GM18498 (cell line): ENCODE data around the gene LCN10.
"Not testable (repeated sequence)": the region's sequence is repeated elsewhere in the genome, so short reads cannot be mapped to it uniquely, and the experiment has no call there.

Experiments
- ATAC-seq: cut with Tn5 transposase; IDR thresholded peaks from one replicate; pipeline ENCODE4 v1.9.1; 2021; ENCODE audit warnings: mild to moderate bottlenecking, moderate library complexity; ENCODE audit not compliant: unreplicated experiment

The LCN10 gene

DNA sequence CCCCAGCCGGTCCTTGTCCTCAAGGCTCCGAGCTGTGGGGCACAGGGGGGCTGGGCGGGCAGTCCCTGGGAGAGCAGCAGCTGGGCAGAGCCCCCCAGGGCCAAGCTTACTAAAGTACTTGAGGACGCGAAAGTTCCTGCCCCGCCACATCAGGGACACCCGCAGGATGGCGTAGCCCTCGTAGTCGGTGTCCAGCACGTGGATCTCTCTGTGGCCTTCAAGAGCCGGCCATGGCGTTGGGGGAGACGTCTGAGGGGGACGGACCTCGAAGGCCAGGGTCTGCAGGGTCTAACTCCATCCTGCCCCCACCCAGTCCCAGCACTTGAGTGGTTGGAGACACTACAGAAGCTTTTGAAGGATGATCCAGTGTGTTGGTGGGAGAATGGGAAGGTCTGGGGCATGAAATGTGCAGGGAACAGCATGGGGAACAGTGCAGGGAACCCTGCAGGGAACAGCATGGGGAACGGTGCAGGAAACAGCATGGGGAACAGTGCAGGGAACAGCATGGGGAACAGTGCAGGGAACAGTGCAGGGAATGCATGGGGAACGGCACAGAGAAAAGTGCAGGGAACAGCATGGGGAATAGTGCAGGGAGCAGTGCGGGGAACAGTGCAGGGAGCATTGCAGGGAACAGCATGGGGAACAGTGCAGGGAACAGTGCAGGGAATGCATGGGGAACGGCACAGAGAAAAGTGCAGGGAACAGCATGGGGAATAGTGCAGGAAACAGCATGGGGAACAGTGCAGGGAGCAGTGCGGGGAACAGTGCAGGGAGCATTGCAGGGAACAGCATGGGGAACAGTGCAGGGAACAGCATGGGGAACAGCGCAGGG, 12.8 kb upstream of the LCN10 start:
- not testable (repeated sequence) for ATAC-seq

DNA sequence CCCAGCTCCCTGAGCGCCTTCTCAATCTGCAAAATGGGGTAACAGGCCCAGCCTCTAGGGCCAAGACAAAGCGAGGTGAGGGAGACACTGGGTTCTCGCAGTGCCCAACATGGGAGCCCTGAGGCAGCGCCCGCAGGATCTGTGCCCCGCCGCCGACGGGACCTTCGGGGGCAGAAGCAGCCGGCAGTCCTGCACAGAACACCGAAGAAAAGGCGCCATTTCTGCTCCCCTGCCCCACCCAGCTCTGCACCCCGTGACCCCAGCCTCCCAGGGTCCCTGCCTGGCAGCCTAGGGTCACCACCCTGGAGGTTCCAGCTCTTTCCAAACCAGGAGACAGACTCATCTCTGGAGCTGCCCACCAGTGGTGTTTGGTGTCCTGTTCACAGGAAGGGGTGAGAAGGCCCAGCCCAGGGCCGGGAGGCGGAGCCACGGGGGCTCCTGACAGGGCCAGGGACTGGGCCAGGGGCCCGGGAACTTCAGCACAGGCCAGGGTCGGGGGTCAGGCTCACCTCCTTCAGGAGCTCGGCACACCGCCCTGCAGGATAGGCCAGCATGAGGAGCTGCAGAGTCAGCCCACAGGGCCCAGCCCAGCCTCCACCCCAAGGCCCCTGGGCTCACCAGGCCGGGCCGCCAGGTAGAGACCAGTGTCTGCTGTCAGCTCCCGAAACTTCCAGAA, 12.0 kb upstream of the LCN10 start:
- ATAC-seq: no peak

DNA sequence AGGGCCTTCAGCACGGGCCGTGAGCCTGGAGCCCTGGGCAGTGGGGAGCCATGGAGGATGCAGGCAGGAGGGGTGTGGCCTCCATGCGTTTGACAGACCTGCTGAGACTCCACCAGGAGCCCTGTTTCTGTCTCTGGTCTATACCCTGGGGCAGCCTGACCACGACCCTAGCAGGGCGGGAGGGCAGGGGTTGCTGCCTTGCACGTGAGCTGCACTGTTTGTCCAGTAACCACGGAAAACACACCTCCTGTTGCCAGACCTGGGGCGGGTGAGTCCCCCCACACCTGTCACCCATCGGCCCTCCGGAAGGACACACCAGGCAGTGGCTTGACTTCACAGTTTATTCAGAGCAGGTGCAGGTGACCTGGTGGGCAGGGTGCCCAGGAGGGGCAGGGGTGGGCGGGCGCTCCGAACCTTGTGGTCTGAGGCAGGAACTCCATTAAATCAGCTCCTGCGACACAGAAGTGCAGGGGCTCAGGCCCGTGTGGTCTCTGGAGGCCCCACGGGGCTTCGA, 11.4 kb upstream of the LCN10 start:
- ATAC-seq: no peak

DNA sequence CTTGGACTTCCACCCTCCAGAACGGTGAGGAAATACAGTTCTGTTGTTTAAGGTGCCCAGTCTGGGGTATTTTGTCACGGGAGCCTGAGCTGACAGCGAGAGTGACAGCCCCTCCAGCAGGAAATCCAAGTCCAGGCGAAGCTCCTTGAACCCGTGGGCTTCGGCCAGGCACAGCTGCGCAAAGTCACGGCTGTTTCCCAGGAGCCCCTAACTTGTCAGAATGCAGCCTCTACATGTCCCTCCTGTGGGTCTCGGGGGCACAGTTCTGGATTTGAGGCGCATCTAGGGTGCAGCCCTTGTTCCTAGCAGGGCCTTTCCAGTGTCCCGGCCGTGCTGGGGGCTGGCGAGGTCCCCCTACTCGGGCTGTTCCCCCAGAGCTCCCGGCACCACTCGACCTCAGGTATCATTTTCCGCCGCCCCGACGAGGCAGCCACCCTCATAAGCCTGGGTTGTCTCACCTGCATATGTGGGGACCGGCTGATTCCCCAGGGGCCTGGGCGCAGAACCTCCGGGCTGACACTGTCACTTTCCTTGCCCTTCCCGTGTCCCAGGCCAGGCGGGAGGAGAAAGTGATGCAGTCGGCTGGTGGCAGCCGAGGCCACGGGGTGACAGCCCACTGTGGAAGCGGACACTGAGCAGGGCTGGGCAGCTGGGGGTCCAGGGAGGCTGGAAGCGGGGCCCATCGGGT, 10.8 kb upstream of the LCN10 start:
- ATAC-seq: no peak

DNA sequence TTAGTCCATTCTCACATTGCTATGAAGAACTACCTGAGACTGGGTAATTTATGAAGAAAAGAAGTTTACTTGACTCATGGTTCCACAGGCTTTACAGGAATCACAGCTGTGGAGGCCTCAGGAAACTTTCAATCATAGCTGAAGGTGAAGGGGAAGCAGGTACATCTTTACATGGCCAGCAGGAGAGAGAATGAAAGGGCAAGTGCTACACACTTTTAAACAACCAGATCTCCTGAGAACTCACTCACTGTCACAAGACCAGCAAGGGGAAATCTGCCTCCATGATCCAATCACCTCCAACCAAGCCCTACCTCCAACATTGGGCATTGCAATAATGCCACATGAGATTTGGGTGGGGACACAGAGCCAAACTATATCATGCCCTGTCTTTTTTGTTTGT, 9.1 kb upstream of the LCN10 start:
- no peak for ATAC-seq

DNA sequence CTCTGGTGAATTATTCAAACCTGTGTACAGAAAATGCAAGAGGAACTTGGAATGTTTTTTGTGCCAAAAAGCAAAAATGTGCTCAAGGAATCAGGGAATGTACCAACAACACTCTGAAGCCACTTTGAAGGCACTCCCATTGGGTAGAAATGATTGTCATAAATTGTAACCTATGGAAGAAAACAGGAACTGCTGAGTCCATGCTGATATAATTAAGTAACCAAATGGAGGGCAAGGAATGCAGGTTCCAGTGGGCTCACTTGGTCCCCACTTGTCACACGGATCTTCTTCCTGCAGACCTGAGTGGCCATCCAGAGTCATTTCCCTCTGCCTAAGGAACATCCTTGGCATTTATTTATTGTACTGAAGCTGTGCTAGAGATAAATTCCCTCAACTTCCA, 8.5 kb upstream of the LCN10 start:
- ATAC-seq: no peak

DNA sequence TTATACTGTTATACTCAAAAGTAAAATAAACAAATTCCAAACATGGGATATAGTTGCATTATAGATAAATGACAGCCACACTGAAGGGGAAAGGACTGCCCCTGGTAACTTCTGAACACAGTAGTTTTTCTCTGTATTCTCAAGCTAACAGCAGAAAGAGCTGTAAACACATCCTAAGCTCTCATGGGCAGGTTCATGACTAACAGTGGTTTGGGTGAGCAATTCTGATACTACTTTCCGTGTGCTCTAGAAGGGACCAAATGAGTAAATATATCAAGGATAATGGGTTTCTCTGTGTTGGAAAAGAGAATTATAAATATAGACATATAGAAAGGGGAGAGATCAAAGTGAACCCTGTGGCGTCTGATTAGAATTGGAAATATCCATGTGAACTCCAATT, 7.8 kb upstream of the LCN10 start:
- no peak for ATAC-seq

DNA sequence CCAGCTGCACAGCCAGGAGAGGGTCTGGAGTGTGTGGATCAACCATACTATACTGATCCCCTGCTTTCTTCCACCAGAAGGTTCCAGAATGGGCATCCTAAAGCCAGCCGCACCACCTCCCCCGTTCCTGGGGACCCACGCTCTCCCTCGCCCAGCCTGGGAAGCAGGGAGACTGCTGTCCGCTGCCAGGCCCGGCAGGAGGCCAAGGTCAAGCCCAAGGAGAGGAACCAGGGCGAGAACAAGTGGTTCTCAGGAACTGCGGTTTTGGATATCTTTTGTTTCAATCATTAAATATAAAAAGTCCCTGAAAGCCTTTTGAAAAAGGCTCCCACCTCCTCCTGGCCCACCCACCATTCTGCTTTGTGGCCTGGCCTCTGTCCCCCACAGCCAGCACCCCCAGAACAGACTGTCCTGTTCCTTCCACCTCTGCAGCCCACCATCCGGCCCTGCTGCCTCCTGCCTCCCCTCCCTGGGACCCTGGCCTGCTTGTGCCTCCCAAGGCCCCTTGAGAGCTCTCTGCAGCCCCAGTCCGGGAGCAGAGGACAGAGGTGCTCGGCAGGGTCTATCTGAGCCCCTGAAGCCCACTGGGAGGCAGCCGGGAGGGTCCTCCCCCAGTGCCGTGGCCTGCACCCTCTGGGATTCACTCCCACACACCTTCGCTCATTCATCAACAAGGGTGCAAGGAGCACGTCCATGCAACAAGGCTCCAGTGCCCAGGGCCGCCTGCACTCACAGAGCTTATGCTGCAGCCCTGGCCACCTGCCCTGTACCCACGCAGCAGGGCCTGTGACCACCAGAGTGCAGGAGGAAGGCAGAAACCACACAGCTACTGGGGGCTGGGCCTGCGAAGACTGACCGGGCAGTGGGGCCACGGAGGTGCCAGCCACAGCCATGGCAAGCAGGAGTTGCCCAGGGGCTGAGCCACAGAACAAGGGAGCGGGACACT, 6.2 kb upstream of the LCN10 start:
- no peak for ATAC-seq

DNA sequence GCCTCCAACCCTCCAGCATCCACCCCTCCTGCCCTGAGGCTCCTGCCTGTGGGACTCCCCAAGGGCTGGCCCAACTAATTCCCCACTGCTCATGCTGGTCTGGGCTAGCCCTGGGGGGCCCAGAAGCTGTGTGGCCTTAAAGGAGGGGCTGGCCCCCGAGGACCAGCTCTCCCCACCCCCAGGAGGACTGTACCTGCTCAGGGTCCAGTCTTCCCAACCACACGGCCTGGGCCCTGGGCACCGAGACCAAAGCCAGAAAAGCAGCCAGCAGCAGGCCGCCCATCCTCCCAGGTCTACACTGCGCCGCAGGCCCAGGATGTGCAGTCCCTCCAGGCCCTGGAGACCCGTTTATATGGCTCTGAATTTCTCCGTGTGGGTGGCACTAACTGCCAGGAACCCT, 5.5 kb upstream of the LCN10 start, which contains the start of gene LCN6:
TSS of gene LCN6 (minus strand) at position 325 of the 400 bp plus-strand sequence. CDS start at position 283, 42 bp downstream.
- no peak for ATAC-seq

DNA sequence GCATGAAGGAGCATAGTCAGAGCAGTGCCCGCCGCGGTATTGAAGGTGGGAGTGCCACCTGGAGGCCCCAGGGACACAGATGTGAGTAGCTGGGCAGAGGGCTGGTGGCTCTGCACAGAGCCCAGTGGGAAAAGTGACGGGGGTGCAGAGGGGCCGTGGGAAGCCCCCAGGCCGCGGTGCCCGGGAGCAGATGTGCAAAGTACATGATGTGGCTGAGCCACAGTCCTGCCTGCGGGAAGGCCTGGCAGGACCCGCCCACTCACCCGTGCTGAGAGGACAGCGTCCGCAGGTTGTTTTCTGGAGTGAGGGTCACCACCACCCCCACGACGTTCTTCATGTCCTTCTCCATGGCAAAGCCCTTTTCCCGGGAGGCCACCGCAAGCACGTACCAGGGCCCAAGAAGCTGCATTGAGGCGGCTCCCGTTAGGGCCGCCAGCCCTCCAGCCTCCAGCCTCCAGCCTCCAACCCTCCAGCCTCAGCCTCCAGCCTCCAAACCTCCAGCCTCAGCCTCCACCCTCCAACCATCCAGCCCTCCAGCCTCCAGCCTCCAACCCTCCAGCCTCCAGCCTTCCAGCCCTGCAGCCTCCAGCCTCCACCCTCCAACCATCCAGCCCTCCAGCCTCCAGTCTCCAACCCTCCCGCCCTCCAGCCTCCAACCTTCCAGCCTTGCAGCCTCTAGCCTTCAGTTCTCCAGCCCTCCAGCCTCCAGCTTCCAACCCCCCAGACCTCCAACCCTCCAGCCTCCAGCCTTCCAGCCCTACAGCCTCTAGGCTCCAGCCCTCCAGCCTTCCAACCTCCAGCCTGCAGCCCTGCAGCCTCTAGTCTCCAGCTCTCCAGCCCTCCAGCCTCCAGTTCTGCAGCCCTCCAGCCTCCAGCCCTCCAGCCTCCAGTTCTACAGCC, 4.7 kb upstream of the LCN10 start:
- no peak for ATAC-seq

DNA sequence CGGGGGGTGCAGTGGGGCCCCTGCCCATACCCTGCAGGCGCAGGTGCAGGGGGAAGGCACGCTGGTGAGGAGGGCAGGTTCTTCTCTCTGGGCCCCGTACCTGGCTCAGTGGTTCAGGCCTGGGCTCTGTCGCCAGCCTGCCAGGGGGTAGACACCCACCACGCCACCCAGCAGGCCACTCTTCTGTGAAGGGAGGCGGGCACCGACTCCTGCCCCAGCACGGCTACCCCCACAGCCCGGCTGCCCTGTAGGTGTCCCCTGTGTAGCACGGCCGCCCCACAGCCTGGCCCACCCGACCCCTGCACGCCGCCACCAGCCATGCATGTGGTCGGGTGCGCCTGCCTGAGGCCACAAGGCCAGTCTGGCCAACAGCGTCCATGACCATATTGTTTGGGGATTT, 3.9 kb upstream of the LCN10 start:
- ATAC-seq: no peak

DNA sequence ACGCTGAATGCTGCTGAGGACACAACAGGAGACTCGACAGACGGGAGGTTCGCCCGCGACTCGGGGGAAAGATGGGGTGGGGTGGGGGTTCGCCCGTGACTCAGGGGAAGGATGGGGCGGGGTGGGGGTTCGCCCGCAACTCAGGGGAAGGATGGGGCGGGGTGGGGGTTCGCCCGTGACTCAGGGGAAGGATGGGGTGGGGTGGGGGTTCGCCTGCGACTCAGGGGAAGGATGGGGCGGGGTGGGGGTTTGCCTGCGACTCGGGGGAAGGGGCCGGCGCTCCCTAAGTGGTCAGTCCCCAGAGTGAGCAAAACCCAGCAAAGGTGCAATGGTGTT, 3.4 kb upstream of the LCN10 start:
- no peak for ATAC-seq

DNA sequence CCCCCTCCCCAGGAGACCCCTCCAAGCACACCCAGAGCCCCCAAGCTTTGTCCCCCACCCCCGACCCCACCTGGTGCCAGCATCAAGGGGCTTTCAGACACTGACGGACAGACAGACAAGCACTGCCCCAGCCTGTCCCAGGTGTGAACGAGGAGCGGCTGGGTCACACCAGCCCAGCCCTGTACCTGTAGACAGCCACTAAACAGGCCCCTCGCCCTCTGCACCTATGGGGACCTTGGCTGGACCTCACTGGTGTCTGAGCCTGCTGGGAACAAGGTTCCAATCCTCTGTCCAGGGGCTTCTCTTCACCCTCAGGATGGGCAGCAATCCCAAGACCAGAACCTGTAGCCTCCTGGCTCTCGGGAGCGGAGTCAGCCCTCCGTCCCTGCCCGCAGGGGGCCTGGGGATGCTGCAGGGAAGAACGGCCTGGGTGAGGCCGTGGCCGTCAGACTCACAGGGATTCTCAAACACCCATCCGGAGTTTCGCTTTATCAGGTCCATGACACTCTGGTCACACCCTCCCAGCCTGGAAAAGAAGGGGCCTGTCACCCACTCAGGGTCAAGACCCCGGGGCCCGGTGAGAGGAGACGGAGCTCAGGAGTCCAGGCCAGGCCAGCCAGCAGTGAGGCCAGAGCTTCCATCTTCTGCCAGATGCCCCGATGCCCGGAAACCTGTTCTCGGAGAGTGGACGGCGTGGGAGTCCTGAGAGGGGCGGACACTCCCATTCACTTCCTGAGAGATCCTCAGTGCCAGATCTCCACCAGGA, 2.8 kb upstream of the LCN10 start:
- no peak for ATAC-seq

DNA sequence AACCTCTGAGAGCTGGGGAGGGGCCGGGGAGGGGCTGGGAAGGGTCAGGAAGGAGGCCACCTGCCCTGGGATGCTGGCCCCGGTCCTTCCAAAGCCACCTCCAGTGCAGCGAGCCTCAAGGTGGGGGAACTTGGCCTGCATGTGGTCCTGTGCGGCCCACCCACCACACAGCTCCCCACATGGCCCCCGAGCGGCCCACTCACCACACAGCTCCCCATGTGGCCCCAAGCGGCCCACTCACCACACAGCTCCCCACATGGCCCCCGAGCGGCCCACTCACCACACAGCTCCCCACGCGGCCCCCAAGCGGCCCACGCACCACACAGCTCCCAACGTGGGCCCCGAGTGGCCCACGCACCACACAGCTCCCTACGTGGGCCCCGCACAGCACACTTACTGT, 2.0 kb upstream of the LCN10 start:
- no peak for ATAC-seq

DNA sequence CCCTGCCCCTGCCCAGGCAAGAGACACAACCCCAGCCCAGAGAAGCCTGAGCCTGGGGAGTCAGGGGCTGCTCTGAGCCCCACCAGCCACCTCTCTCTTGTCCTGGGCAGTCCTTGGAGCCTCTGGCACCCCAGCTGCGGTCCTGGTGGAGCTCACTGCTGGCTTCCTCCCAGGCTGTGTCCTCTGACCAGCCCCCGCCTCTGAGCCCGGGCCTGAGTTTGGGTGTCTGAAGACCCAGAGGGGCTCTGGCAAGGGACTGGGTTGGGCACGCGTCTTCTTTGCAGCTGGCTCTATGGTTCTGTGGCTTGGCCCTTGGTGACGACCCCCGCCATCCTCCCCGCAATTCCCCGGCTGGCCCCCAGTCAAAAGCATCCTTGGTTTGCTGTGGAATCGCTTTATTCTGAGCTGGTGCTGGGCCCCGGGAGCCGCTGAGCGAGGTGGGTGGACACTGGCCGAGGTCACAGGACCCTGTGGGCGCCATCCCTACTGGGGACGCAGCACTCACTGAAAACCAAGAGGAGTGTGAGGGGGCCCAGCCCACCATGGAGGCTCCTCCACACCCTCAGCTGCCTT, 985 bp upstream of the LCN10 start:
- ATAC-seq: no peak

DNA sequence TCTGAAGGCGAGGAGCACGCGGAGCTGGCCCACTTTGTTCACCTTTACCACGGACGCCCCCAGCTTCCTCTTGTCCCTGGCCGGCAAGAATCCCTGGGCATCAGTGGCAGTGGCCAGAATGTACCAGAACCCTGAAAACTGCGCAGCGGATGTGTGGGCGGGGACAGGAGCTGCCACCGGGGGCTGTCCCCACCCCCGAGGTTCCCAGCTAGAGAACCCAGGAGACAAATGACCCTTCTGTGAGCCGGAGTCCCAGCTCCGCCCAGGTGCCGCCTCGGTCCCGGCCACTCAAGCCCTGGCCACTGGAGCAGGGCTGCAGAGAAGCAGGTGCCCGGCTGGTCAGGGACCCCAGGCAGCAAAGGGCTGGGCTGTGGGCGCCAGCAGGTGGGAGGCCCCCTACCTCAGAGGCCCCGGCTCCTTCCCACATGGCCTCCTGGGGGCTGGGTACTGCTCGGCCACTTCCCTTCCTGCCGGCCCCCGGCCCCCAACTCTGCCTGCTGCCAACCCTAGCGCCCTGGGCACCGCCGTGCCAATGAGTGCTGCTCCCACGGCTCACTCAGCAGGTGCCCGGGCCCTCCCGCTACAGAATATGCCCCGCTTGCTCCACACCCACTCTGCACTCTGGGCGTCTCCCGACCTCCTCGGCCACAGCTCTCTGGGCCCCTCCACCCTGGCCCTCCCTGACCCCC, 713 bp downstream of the LCN10 start:
- no peak for ATAC-seq

DNA sequence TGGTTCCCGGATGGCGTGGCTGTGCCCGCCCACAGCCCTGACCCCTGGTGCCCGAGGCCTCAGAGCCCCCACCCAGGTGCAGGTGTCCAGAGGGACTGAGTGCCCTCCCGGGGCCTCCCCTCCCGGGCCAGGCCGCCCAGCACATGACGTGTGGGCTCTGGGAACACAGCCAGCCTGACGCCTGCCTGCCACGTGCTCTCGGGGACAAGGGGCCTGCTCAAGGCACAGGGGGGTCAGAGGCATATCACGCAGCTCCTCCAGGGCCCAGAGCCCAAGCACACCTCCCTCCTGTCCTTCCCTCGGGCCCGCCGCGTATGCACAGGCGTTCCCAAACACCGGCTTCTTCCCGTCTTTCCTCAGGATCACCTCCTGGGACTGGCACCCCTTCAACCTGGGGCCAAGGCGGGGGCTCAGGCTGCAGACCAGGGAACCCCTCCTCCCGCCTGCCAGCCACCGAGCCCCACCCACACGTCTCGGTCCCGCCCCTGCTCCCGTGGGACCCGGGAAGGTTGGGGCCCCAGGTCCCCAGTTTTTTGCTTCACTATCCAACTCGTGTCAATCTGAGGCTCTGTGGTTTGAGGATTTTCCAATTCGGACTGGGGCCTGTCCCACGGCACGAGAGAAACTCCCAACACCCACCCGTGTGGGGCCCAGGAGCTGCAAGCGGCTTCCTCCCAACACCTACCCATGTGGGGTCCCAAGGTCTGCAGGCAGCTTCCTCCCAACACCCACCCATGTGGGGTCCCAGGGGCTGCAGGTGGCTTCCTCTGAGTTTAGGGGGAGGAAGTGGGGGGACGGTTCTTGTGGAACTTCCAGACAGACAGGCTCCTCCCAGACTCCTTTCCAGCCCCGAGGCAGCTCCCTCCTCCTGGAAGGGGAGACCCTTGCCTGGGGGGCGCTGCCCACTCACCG, 1.5 kb downstream of the LCN10 start:
- ATAC-seq: no peak
